ENCODE measurements around the gene SYDE1.

The SYDE1 gene

GRCh38 chr19:15105044-15105443, 2.2 kb upstream of the SYDE1 start:
- DNase-seq: peak in 2 of 10 donors; percentile 0 to 37
- intact Hi-C loops (cut with DNase I): no loop called here

- intact Hi-C loops (cut with DNase I): no loop called here
- no peak for DNase-seq
Observed at GRCh38 chr19:15108145-15108844, 1.1 kb downstream of the SYDE1 start.

GRCh38 chr19:15108845-15109767, 1.9 kb downstream of the SYDE1 start:
- DNase-seq: peak in 1 of 10 donors; percentile 65
- intact Hi-C loops (cut with DNase I): no loop called here

- intact Hi-C loops (cut with DNase I): no loop called here
Observed at GRCh38 chr19:15109768-15110417, 2.7 kb downstream of the SYDE1 start.

GRCh38 chr19:15110418-15110815, 3.2 kb downstream of the SYDE1 start:
- intact Hi-C loops (cut with DNase I): no loop called here

More at GRCh38 chr19:15109768-15110417, 2.7 kb downstream of the SYDE1 start:
- peak in 1 of 10 donors; percentile 77 for DNase-seq

GRCh38 chr19:15111758-15112157, 4.6 kb downstream of the SYDE1 start:
- intact Hi-C loops (cut with DNase I): no loop called here
- no peak for DNase-seq

More at GRCh38 chr19:15110418-15110815, 3.2 kb downstream of the SYDE1 start:
- DNase-seq: peak in 1 of 10 donors; percentile 81

- intact Hi-C loops (cut with DNase I): no loop called here
- DNase-seq: peak in 1 of 10 donors; percentile 36
Observed at GRCh38 chr19:15112385-15112784, 5.2 kb downstream of the SYDE1 start.

GRCh38 chr19:15113245-15114152, 6.3 kb downstream of the SYDE1 start:
- intact Hi-C loops (cut with DNase I): no loop called here
- peak in 2 of 10 donors; percentile 83 to 86 for DNase-seq

- peak in 1 of 10 donors; percentile 50 for DNase-seq
- intact Hi-C loops (cut with DNase I): no loop called here
Observed at GRCh38 chr19:15114153-15114540, 6.9 kb downstream of the SYDE1 start.

GRCh38 chr19:15115080-15115479, 7.9 kb downstream of the SYDE1 start:
- peak in 3 of 10 donors; percentile 42 to 88 (median 53) for DNase-seq
- intact Hi-C loops (cut with DNase I): no loop called here

GRCh38 chr19:15115762-15116615, 8.8 kb downstream of the SYDE1 start:
- intact Hi-C loops (cut with DNase I): no loop called here
- peak in 1 of 10 donors; percentile 75 for DNase-seq

GRCh38 chr19:15116856-15117255, 9.7 kb downstream of the SYDE1 start:
- DNase-seq: peak in 1 of 10 donors; percentile 56
- intact Hi-C loops (cut with DNase I): no loop called here

- intact Hi-C loops (cut with DNase I): no loop called here
Observed at GRCh38 chr19:15118248-15118647, 11.0 kb downstream of the SYDE1 start.

GRCh38 chr19:15118789-15119494, 11.7 kb downstream of the SYDE1 start:
- intact Hi-C loops (cut with DNase I): no loop called here
- peak in 1 of 10 donors; percentile 48 for DNase-seq

More at GRCh38 chr19:15118248-15118647, 11.0 kb downstream of the SYDE1 start:
- DNase-seq: peak in 1 of 10 donors; percentile 37

- DNase-seq: peak in 1 of 10 donors; percentile 74
- intact Hi-C loops (cut with DNase I): loop anchor here (10.0 kb wide), 1 partner anchor 334 kb away; no protein-coding TSS in a partner anchor
Observed at GRCh38 chr19:15120135-15121026, 13.2 kb downstream of the SYDE1 start.

- intact Hi-C loops (cut with DNase I): loop anchor here (10.0 kb wide), 1 partner anchor 332 kb away; no protein-coding TSS in a partner anchor
- peak in 1 of 10 donors; percentile 78 for DNase-seq
Observed at GRCh38 chr19:15122331-15123030, 15.3 kb downstream of the SYDE1 start.

Data from posterior cingulate gyrus (tissue), 11 donors.